Measurements from ENCODE around the gene APOL5. TPM values are rescaled to one million over a fixed set of nuclear protein-coding genes. Genes with fewer than 3 reads are reported as not detected.

APOL5 gene
- total RNA-seq, 1 donor from 2014 or later: not detected

GRCh38 chr22:35703861-35704584 lies 13.6 kb upstream of the APOL5 start:
- Histone ChIP-seq H3K79me2 (ENCODE audit: insufficient read depth, low read length) (no peaks in the 10 kb centered on the region), H3K9me3 (ENCODE audit: insufficient read depth, low read depth, low read length) (no peaks in the 10 kb centered on the region), H3K9ac (ENCODE audit: low read length) (no peak overlapping the region), H2AFZ (ENCODE audit: low read depth, low read length) (no peak overlapping the region), H3K27ac (ENCODE audit: low read depth, low read length) (no peak overlapping the region), H4K20me1 (ENCODE audit: insufficient read depth, low read length) (no peaks in the 10 kb centered on the region), H3K4me1 (ENCODE audit: insufficient read depth, low read length) (no peaks in the 10 kb centered on the region), H3K36me3 (ENCODE audit: insufficient read depth, low read length) (no peaks in the 10 kb centered on the region), H3K4me3 (ENCODE audit: insufficient read depth, low read depth, low read length) (no peak overlapping the region), H3K4me2 (ENCODE audit: low read length) (no peak overlapping the region), H3K27me3 (ENCODE audit: insufficient read depth, low read length) (peaks cover 5% of the 10 kb centered on the region)
- Mint-ChIP-seq H3K36me3 (ENCODE audit: low read depth, unreplicated experiment) (no peaks in the 10 kb centered on the region), H3K4me1 (ENCODE audit: low read depth, unreplicated experiment) (no peaks in the 10 kb centered on the region), H3K27ac (ENCODE audit: unreplicated experiment) (peak overlapping the region; percentile 26), H3K27me3 (ENCODE audit: low read depth, unreplicated experiment) (peaks cover 18% of the 10 kb centered on the region), H3K9me3 (ENCODE audit: unreplicated experiment) (no peaks in the 10 kb centered on the region), H3K4me3 (ENCODE audit: unreplicated experiment) (no peak overlapping the region)
- FAIRE-seq (no peak), DNase-seq (ENCODE audit: low read depth) (peak; percentile 29)
- TF ChIP-seq EZH2 (IDR thresholded peaks at IDR 0.05; ENCODE audit: insufficient read depth, low read length) (no peak), CTCF (IDR thresholded peaks at IDR 0.05; ENCODE audit: insufficient read depth, low read depth, low read length) (no peak)

GRCh38 chr22:35705141-35705540 lies 12.5 kb upstream of the APOL5 start:
- Mint-ChIP-seq H3K4me1 (ENCODE audit: low read depth, unreplicated experiment) (no peaks in the 10 kb centered on the region), H3K27ac (ENCODE audit: unreplicated experiment) (no peak overlapping the region), H3K27me3 (ENCODE audit: low read depth, unreplicated experiment) (peaks cover 14% of the 10 kb centered on the region), H3K4me3 (ENCODE audit: unreplicated experiment) (no peak overlapping the region), H3K36me3 (ENCODE audit: low read depth, unreplicated experiment) (no peaks in the 10 kb centered on the region), H3K9me3 (ENCODE audit: unreplicated experiment) (no peaks in the 10 kb centered on the region)
- FAIRE-seq (peak; percentile 50), DNase-seq (ENCODE audit: low read depth) (peak; percentile 79)
- no peaks in the 10 kb centered on the region for H3K36me3 ChIP-seq (ENCODE audit: insufficient read depth, low read length)
- no peak overlapping the region for H3K4me2 ChIP-seq (ENCODE audit: low read length)
- no peak overlapping the region for H3K27ac ChIP-seq (ENCODE audit: low read depth, low read length)
- H4K20me1 ChIP-seq (ENCODE audit: insufficient read depth, low read length): no peaks in the 10 kb centered on the region
- peaks cover 5% of the 10 kb centered on the region for H3K27me3 ChIP-seq (ENCODE audit: insufficient read depth, low read length)
- no peak overlapping the region for H2AFZ ChIP-seq (ENCODE audit: low read depth, low read length)
- H3K9me3 ChIP-seq (ENCODE audit: insufficient read depth, low read depth, low read length): no peaks in the 10 kb centered on the region
- H3K4me3 ChIP-seq (ENCODE audit: insufficient read depth, low read depth, low read length): no peak overlapping the region
- no peak overlapping the region for H3K9ac ChIP-seq (ENCODE audit: low read length)
- no peaks in the 10 kb centered on the region for H3K79me2 ChIP-seq (ENCODE audit: insufficient read depth, low read length)
- no peak for TF ChIP-seq EZH2 (IDR thresholded peaks at IDR 0.05; ENCODE audit: insufficient read depth, low read length)
- TF ChIP-seq CTCF (IDR thresholded peaks at IDR 0.05; ENCODE audit: insufficient read depth, low read depth, low read length): no peak
- no peaks in the 10 kb centered on the region for H3K4me1 ChIP-seq (ENCODE audit: insufficient read depth, low read length)

- FAIRE-seq: no peak
- Mint-ChIP-seq H3K27ac (ENCODE audit: unreplicated experiment) (no peak overlapping the region), H3K27me3 (ENCODE audit: low read depth, unreplicated experiment) (peaks cover 3% of the 10 kb centered on the region), H3K9me3 (ENCODE audit: unreplicated experiment) (peaks cover 5% of the 10 kb centered on the region), H3K4me1 (ENCODE audit: low read depth, unreplicated experiment) (no peaks in the 10 kb centered on the region), H3K4me3 (ENCODE audit: unreplicated experiment) (no peak overlapping the region), H3K36me3 (ENCODE audit: low read depth, unreplicated experiment) (no peaks in the 10 kb centered on the region)
- TF ChIP-seq CTCF (IDR thresholded peaks at IDR 0.05; ENCODE audit: insufficient read depth, low read depth, low read length) (no peak), EZH2 (IDR thresholded peaks at IDR 0.05; ENCODE audit: insufficient read depth, low read length) (no peak)
- Histone ChIP-seq H3K79me2 (ENCODE audit: insufficient read depth, low read length) (no peaks in the 10 kb centered on the region), H3K27ac (ENCODE audit: low read depth, low read length) (no peak overlapping the region), H4K20me1 (ENCODE audit: insufficient read depth, low read length) (no peaks in the 10 kb centered on the region), H3K36me3 (ENCODE audit: insufficient read depth, low read length) (no peaks in the 10 kb centered on the region), H3K4me2 (ENCODE audit: low read length) (no peak overlapping the region), H3K27me3 (ENCODE audit: insufficient read depth, low read length) (no peaks in the 10 kb centered on the region), H3K9me3 (ENCODE audit: insufficient read depth, low read depth, low read length) (no peaks in the 10 kb centered on the region), H3K4me3 (ENCODE audit: insufficient read depth, low read depth, low read length) (no peak overlapping the region), H3K4me1 (ENCODE audit: insufficient read depth, low read length) (no peaks in the 10 kb centered on the region), H3K9ac (ENCODE audit: low read length) (no peak overlapping the region), H2AFZ (ENCODE audit: low read depth, low read length) (no peak overlapping the region)
- DNase-seq (ENCODE audit: low read depth): no peak
Measured at GRCh38 chr22:35708453-35708852, 9.2 kb upstream of the APOL5 start.

Measured in astrocyte (in vitro differentiated cells and primary cell).